Measurements from ENCODE around the gene DLX5.

Gene DLX5

GRCh38 chr7:97021747-97022490 is 2.7 kb downstream of the DLX5 start:
- TF ChIP-seq CTCF (IDR thresholded peaks at IDR 0.05; ENCODE audit: control insufficient read depth, insufficient read depth, low read depth, low read length, missing control alignments), result no peak
- DNase-seq (ENCODE audit: low read depth), result no peak

GRCh38 chr7:97020996-97021746 is 3.5 kb downstream of the DLX5 start:
- no peak for TF ChIP-seq CTCF (IDR thresholded peaks at IDR 0.05; ENCODE audit: control insufficient read depth, insufficient read depth, low read depth, low read length, missing control alignments)
- DNase-seq (ENCODE audit: low read depth), result no peak
- no peak overlapping the region for H3K4me3 ChIP-seq (ENCODE audit: control insufficient read depth, low read depth, low read length)

More at GRCh38 chr7:97021747-97022490, 2.7 kb downstream of the DLX5 start:
- H3K4me3 ChIP-seq (ENCODE audit: control insufficient read depth, low read depth, low read length), result no peak overlapping the region

GRCh38 chr7:97020601-97020995 is 4.0 kb downstream of the DLX5 start:
- TF ChIP-seq CTCF (IDR thresholded peaks at IDR 0.05; ENCODE audit: control insufficient read depth, insufficient read depth, low read depth, low read length, missing control alignments), result no peak
- no peak overlapping the region for H3K4me3 ChIP-seq (ENCODE audit: control insufficient read depth, low read depth, low read length)
- DNase-seq (ENCODE audit: low read depth), result no peak

- no peak for TF ChIP-seq CTCF (IDR thresholded peaks at IDR 0.05; ENCODE audit: control insufficient read depth, insufficient read depth, low read depth, low read length, missing control alignments)
- no peak for DNase-seq (ENCODE audit: low read depth)
- no peak overlapping the region for H3K4me3 ChIP-seq (ENCODE audit: control insufficient read depth, low read depth, low read length)
Observed at GRCh38 chr7:97019710-97020225, 4.9 kb downstream of the DLX5 start.

- no peak for DNase-seq (ENCODE audit: low read depth)
- no peak for TF ChIP-seq CTCF (IDR thresholded peaks at IDR 0.05; ENCODE audit: control insufficient read depth, insufficient read depth, low read depth, low read length, missing control alignments)
- no peak overlapping the region for H3K4me3 ChIP-seq (ENCODE audit: control insufficient read depth, low read depth, low read length)
Observed at GRCh38 chr7:97018791-97019531, 5.7 kb downstream of the DLX5 start.

- no peak overlapping the region for H3K4me3 ChIP-seq (ENCODE audit: control insufficient read depth, low read depth, low read length)
- TF ChIP-seq CTCF (IDR thresholded peaks at IDR 0.05; ENCODE audit: control insufficient read depth, insufficient read depth, low read depth, low read length, missing control alignments), result no peak
- no peak for DNase-seq (ENCODE audit: low read depth)
Observed at GRCh38 chr7:97018126-97018601, 6.5 kb downstream of the DLX5 start.

All from AG09309 (cell line).